HEK293 (cell line): ENCODE data around the gene DDX10.

Source experiments
- CTCF ChIA-PET: fragments of 350-600 bp; formaldehyde crosslinking; extraction: SDS; loops from one replicate; lab custom pipeline; 2021; ENCODE audit warnings: antibody characterized with exemption; lab: Yijun Ruan, JAX
- POLR2A ChIA-PET: fragments of 300-600 bp; formaldehyde crosslinking; extraction: SDS; loops from one replicate; lab custom pipeline; 2020; ENCODE audit warnings: antibody characterized with exemption, inconsistent platforms; lab: Yijun Ruan, JAX
- H3K27ac ChIP-seq: fragments of 200-500 bp; sonication (Bioruptor generic); 2 replicates; pipeline ENCODE4 v1.5.1; 2014; ENCODE audit warnings: low read depth, low read length, control low read depth, inconsistent platforms; ENCODE audit errors: extremely low read depth
- H3K36me3 ChIP-seq, 2 experiments: fragments of 200-500 bp in 1 of 2; sonication (Bioruptor generic) in 1 of 2; 1 replicate in 1 of 2; 2 replicates in 1 of 2; pipeline ENCODE4 v1.5.1; 2014 to 2017; ENCODE audit warnings: inconsistent platforms in 2 of 2, low read length in 2 of 2; ENCODE audit not compliant: control insufficient read depth in 2 of 2, insufficient read depth in 1 of 2
- H3K4me1 ChIP-seq: fragments of 200-500 bp; sonication (Bioruptor generic); 2 replicates; pipeline ENCODE4 v1.5.1; 2014; ENCODE audit warnings: mild to moderate bottlenecking, low read length, inconsistent platforms; ENCODE audit not compliant: control insufficient read depth, insufficient read depth
- H3K4me3 ChIP-seq: 2 replicates; pipeline ENCODE4 v1.5.1; 2011; ENCODE audit warnings: low read depth, mild to moderate bottlenecking, control low read depth, low read length, moderate library complexity
- H3K9me3 ChIP-seq: fragments of 200-500 bp; sonication (Bioruptor generic); 2 replicates; pipeline ENCODE4 v1.5.1; 2014; ENCODE audit warnings: low read depth, low read length, inconsistent platforms; ENCODE audit not compliant: control insufficient read depth, insufficient read depth
- BCL11A ChIP-seq: fragments of 450-650 bp; formaldehyde crosslinking; IDR thresholded peaks from 2 replicates; pipeline ENCODE4 v1.5.1; 2016; ENCODE audit warnings: low read depth, missing biosample characterization, missing genetic modification characterization
- HOXD13 ChIP-seq: sonication (generic); formaldehyde crosslinking; IDR thresholded peaks from 2 replicates; pipeline ENCODE4 v1.8.0; 2022; ENCODE audit warnings: missing genetic modification reagents, borderline replicate concordance
- MZF1 ChIP-seq: fragments of 450-650 bp; formaldehyde crosslinking; IDR thresholded peaks from 2 replicates; pipeline ENCODE4 v1.5.1; 2017; ENCODE audit warnings: missing biosample characterization, missing genetic modification characterization, borderline replicate concordance
- SP2 ChIP-seq: fragments of 450-650 bp; formaldehyde crosslinking; IDR thresholded peaks from 2 replicates; pipeline ENCODE4 v1.5.1; 2016; ENCODE audit warnings: missing biosample characterization, missing genetic modification characterization
- TRIM28 ChIP-seq: IDR thresholded peaks from 2 replicates; pipeline ENCODE4 v1.6.1; 2011; ENCODE audit warnings: low read length, control low read depth, borderline replicate concordance
- ZBTB1 ChIP-seq: fragments of 450-650 bp; formaldehyde crosslinking; IDR thresholded peaks from 2 replicates; pipeline ENCODE4 v1.5.1; 2016; ENCODE audit warnings: missing biosample characterization, missing genetic modification characterization
- ZBTB48 ChIP-seq: fragments of 450-650 bp; formaldehyde crosslinking; IDR thresholded peaks from 2 replicates; pipeline ENCODE4 v1.5.1; 2016; ENCODE audit warnings: missing biosample characterization, missing genetic modification characterization
- ZBTB7A ChIP-seq: fragments of 450-650 bp; formaldehyde crosslinking; IDR thresholded peaks from 2 replicates; pipeline ENCODE4 v1.5.1; 2016; ENCODE audit warnings: low read depth, missing biosample characterization, missing genetic modification characterization
- ZEB2 ChIP-seq: fragments of 450-650 bp; formaldehyde crosslinking; IDR thresholded peaks from 2 replicates; pipeline ENCODE4 v1.5.1; 2016; ENCODE audit warnings: missing biosample characterization, missing genetic modification characterization
- ZFP41 ChIP-seq: fragments of 450-650 bp; formaldehyde crosslinking; IDR thresholded peaks from 2 replicates; pipeline ENCODE4 v1.5.1; 2016; ENCODE audit warnings: missing biosample characterization, missing genetic modification characterization, borderline replicate concordance
- ZNF19 ChIP-seq: fragments of 450-650 bp; formaldehyde crosslinking; IDR thresholded peaks from 2 replicates; pipeline ENCODE4; 2016; ENCODE audit warnings: missing biosample characterization, missing genetic modification characterization, low read depth
- ZNF202 ChIP-seq: fragments of 450-650 bp; formaldehyde crosslinking; IDR thresholded peaks from 2 replicates; pipeline ENCODE4 v1.5.1; 2016; ENCODE audit warnings: missing biosample characterization, missing genetic modification characterization, borderline replicate concordance
- ZNF221 ChIP-seq: fragments of 450-650 bp; formaldehyde crosslinking; IDR thresholded peaks from 2 replicates; pipeline ENCODE4 v1.5.1; 2017; ENCODE audit warnings: missing biosample characterization, missing genetic modification characterization, borderline replicate concordance
- ZNF239 ChIP-seq: fragments of 450-650 bp; formaldehyde crosslinking; IDR thresholded peaks from 2 replicates; pipeline ENCODE4 v1.5.1; 2016; ENCODE audit warnings: missing biosample characterization, missing genetic modification characterization
- ZNF24 ChIP-seq: fragments of 450-650 bp; formaldehyde crosslinking; IDR thresholded peaks from 2 replicates; pipeline ENCODE4 v1.5.1; 2016; ENCODE audit warnings: missing biosample characterization, missing genetic modification characterization
- ZNF324 ChIP-seq: fragments of 450-650 bp; formaldehyde crosslinking; IDR thresholded peaks from 2 replicates; pipeline ENCODE4 v1.5.1; 2016; ENCODE audit warnings: missing biosample characterization, missing genetic modification characterization
- ZNF350 ChIP-seq: fragments of 450-650 bp; formaldehyde crosslinking; IDR thresholded peaks from 2 replicates; pipeline ENCODE4 v1.5.0; 2017; ENCODE audit warnings: missing biosample characterization, mild to moderate bottlenecking, missing genetic modification characterization
- ZNF394 ChIP-seq: fragments of 450-650 bp; formaldehyde crosslinking; IDR thresholded peaks from 2 replicates; pipeline ENCODE4 v1.5.1; 2016; ENCODE audit warnings: missing biosample characterization, missing genetic modification characterization, mild to moderate bottlenecking, moderate library complexity, borderline replicate concordance
- ZNF423 ChIP-seq: fragments of 450-650 bp; formaldehyde crosslinking; IDR thresholded peaks from 2 replicates; pipeline ENCODE4 v1.5.1; 2016; ENCODE audit warnings: missing biosample characterization, missing genetic modification characterization
- ZNF529 ChIP-seq: fragments of 450-650 bp; formaldehyde crosslinking; IDR thresholded peaks from 2 replicates; pipeline ENCODE4 v1.5.1; 2017; ENCODE audit warnings: missing genetic modification characterization, missing biosample characterization; ENCODE audit not compliant: insufficient replicate concordance
- ZNF548 ChIP-seq: fragments of 450-650 bp; formaldehyde crosslinking; IDR thresholded peaks from 2 replicates; pipeline ENCODE4 v1.5.1; 2016; ENCODE audit warnings: missing biosample characterization, missing genetic modification characterization
- ZNF621 ChIP-seq: fragments of 450-650 bp; formaldehyde crosslinking; IDR thresholded peaks from 2 replicates; pipeline ENCODE4 v1.5.1; 2017; ENCODE audit warnings: missing biosample characterization, missing genetic modification characterization
- ZNF629 ChIP-seq: fragments of 450-650 bp; formaldehyde crosslinking; IDR thresholded peaks from 2 replicates; pipeline ENCODE4 v1.5.1; 2017; ENCODE audit warnings: missing biosample characterization, missing genetic modification characterization
- ZNF658 ChIP-seq: fragments of 450-650 bp; formaldehyde crosslinking; IDR thresholded peaks from 2 replicates; pipeline ENCODE4; 2016; ENCODE audit warnings: missing biosample characterization, missing genetic modification characterization
- ZNF664 ChIP-seq: fragments of 450-650 bp; formaldehyde crosslinking; IDR thresholded peaks from 2 replicates; pipeline ENCODE4 v1.5.1; 2016; ENCODE audit warnings: missing biosample characterization, missing genetic modification characterization
- ZNF701 ChIP-seq: fragments of 450-650 bp; formaldehyde crosslinking; IDR thresholded peaks from 2 replicates; pipeline ENCODE4 v1.5.1; 2016; ENCODE audit warnings: missing biosample characterization, missing genetic modification characterization
- ZNF830 ChIP-seq: fragments of 450-650 bp; IDR thresholded peaks from 2 replicates; pipeline ENCODE4 v1.5.0; 2018; ENCODE audit warnings: missing biosample characterization, missing genetic modification characterization, low read depth, mild to moderate bottlenecking, moderate library complexity
- TF ChIP-seq, protein P1 (sequence below): fragments of 450-650 bp; formaldehyde crosslinking; IDR thresholded peaks from 2 replicates; pipeline ENCODE4 v1.5.1; 2016; ENCODE audit warnings: missing biosample characterization, missing genetic modification characterization
- TF ChIP-seq, protein P2 (sequence below): fragments of 450-650 bp; formaldehyde crosslinking; IDR thresholded peaks from 2 replicates; pipeline ENCODE4 v1.5.1; 2016; ENCODE audit warnings: missing biosample characterization, missing genetic modification characterization
- TF ChIP-seq, protein P3 (sequence below): fragments of 450-650 bp; formaldehyde crosslinking; IDR thresholded peaks from 2 replicates; pipeline ENCODE4 v1.5.1; 2016; ENCODE audit warnings: missing biosample characterization, missing genetic modification characterization
- TF ChIP-seq, protein P4 (sequence below): fragments of 450-650 bp; formaldehyde crosslinking; IDR thresholded peaks from 2 replicates; pipeline ENCODE4 v1.5.1; 2016; ENCODE audit warnings: missing biosample characterization, missing genetic modification characterization

The DDX10 gene

DNA sequence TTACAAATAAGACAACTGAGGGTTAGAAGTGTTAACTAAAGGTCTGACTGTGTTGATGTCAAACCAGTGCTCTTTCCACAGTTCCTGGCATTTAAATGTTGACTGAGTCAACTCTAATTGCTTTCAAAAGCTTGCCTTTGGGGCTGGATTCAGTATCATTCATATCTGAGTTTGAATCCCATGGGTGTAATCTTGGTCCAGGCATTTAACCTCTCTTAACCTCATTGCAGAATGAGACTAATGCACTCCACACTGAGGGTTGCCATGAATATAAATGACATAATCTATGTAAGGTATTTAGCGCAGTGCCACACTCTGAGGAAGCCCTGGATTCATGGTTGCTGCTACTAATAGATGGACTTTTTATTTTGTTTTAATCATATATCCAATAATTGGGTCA lies 274.3 kb downstream of the DDX10 start (continued):
- TF ChIP-seq MZF1 (tag by site-specific recombination) (no peak), ZBTB48 (tag by site-specific recombination) (no peak), HOXD13 (CRISPR knock-in tag) (no peak), ZNF19 (tag by site-specific recombination) (no peak), ZNF350 (tag by site-specific recombination) (no peak), ZNF621 (no peak), ZNF324 (tag by site-specific recombination) (no peak), ZNF423 (tag by site-specific recombination) (no peak), ZBTB1 (tag by site-specific recombination) (no peak), ZNF221 (tag by site-specific recombination) (no peak), SP2 (no peak), BCL11A (no peak), ZNF202 (no peak), ZNF629 (tag by site-specific recombination) (peak; percentile 39; the same call in 1 of the 2 replicates), ZNF548 (tag by site-specific recombination) (no peak), ZNF394 (tag by site-specific recombination) (no peak), ZNF658 (tag by site-specific recombination) (no peak), TRIM28 (0 out of 2 replicates have a peak, but pooled peaks have one; percentile 28), ZNF529 (no peak)
- TF ChIP-seq, protein P1, sequence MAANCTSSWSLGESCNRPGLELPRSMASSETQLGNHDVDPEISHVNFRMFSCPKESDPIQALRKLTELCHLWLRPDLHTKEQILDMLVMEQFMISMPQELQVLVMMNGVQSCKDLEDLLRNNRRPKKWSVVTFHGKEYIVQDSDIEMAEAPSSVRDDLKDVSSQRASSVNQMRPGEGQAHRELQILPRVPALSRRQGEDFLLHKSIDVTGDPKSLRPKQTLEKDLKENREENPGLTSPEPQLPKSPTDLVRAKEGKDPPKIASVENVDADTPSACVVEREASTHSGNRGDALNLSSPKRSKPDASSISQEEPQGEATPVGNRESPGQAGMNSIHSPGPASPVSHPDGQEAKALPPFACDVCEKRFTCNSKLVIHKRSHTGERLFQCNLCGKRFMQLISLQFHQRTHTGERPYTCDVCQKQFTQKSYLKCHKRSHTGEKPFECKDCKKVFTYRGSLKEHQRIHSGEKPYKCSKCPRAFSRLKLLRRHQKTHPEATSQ (tag by site-specific recombination): no peak
- TF ChIP-seq, protein P2, sequence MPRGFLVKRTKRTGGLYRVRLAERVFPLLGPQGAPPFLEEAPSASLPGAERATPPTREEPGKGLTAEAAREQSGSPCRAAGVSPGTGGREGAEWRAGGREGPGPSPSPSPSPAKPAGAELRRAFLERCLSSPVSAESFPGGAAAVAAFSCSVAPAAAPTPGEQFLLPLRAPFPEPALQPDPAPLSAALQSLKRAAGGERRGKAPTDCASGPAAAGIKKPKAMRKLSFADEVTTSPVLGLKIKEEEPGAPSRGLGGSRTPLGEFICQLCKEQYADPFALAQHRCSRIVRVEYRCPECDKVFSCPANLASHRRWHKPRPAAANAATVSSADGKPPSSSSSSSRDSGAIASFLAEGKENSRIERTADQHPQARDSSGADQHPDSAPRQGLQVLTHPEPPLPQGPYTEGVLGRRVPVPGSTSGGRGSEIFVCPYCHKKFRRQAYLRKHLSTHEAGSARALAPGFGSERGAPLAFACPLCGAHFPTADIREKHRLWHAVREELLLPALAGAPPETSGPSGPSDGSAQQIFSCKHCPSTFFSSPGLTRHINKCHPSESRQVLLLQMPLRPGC (tag by site-specific recombination): 0 out of 2 replicates have a peak, but pooled peaks have one; percentile 44
- TF ChIP-seq, protein P3, sequence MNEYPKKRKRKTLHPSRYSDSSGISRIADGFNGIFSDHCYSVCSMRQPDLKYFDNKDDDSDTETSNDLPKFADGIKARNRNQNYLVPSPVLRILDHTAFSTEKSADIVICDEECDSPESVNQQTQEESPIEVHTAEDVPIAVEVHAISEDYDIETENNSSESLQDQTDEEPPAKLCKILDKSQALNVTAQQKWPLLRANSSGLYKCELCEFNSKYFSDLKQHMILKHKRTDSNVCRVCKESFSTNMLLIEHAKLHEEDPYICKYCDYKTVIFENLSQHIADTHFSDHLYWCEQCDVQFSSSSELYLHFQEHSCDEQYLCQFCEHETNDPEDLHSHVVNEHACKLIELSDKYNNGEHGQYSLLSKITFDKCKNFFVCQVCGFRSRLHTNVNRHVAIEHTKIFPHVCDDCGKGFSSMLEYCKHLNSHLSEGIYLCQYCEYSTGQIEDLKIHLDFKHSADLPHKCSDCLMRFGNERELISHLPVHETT (tag by site-specific recombination): 0 out of 2 replicates have a peak, but pooled peaks have one; percentile 47

DNA sequence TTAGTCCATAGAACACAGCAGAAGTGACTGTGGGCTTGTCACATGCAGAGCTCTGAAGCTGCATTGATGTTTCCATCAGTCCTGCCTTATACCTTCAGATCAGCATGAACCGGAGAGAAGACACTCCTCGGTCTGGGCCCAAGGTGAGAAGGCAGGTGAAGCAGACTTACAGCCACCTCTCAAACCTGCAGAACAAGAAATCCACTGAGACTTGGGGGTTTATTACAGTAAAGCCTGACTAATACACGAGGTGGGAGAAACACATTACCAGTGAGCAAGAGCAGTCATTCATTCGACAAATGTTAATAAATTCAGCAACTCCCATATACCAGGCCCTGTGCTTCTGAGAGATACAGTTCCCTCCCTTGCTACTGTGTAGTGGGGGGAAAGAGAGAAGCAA lies 279.0 kb downstream of the DDX10 start:
- Histone ChIP-seq H3K36me3 (peaks cover 0 to 13% of the 10 kb centered on the region in 2 experiments; a peak in 1 of 3 replicates), H3K4me3 (no peak overlapping the region), H3K27ac (no peak overlapping the region), H3K9me3 (no peaks in the 10 kb centered on the region), H3K4me1 (no peaks in the 10 kb centered on the region)
- CTCF ChIA-PET: no interaction called here
- POLR2A ChIA-PET: no interaction called here
- no peak for TF ChIP-seq ZNF701 (tag by site-specific recombination)
- no peak for TF ChIP-seq ZNF239 (tag by site-specific recombination)
- TF ChIP-seq ZFP41 (tag by site-specific recombination): no peak
- TF ChIP-seq BCL11A: no peak
- no peak for TF ChIP-seq TRIM28
- TF ChIP-seq ZBTB48 (tag by site-specific recombination): no peak
- no peak for TF ChIP-seq ZNF830 (tag by site-specific recombination)
- TF ChIP-seq ZNF24 (tag by site-specific recombination): no peak
- TF ChIP-seq ZEB2 (tag by site-specific recombination): no peak
- TF ChIP-seq, protein P4, sequence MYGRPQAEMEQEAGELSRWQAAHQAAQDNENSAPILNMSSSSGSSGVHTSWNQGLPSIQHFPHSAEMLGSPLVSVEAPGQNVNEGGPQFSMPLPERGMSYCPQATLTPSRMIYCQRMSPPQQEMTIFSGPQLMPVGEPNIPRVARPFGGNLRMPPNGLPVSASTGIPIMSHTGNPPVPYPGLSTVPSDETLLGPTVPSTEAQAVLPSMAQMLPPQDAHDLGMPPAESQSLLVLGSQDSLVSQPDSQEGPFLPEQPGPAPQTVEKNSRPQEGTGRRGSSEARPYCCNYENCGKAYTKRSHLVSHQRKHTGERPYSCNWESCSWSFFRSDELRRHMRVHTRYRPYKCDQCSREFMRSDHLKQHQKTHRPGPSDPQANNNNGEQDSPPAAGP (tag by site-specific recombination): no peak
- TF ChIP-seq ZNF664 (tag by site-specific recombination): no peak
- TF ChIP-seq HOXD13 (CRISPR knock-in tag): no peak
- no peak for TF ChIP-seq ZBTB7A (tag by site-specific recombination)
